ENCODE measurements around the gene DNM3.

DNA sequence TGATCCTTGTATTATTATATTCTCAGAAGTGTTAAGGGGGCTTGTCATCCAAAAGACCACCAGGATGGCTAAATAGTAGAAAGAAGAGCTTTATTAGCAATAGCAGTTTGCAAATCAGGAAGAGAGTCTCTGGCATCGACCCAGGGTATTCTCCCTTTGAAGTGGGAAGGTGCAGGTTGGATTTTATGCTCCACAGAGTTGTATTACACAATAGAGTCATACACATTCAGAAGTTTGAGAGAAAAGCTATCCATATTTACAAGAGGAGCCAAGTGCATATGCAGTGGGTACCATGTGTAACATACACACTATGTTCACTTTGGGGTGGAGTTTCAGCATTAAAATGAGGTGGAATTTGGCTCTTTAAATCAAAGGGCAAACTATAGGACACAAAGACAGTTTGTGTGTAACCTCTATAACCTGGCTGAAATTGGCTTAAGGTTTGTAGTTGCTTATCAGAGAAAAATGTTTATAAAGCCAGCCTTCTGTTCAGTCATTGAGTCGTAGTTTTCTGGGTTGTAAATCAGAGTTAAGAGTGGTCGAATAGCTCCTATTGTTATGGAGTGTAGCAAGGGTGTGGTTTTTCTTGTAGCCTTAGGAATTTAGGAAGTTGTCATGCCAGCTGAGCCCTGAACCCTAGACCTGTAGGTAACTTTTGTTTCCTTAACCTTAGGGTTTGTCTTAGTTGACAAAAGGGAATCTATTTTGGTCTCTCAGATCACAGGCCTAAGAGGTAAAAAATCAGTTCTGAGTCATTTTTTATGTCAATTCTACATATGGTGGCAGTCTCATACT, 125.3 kb downstream of the DNM3 start:
- no peak for TF ChIP-seq TAF1 (IDR thresholded peaks at IDR 0.05; ENCODE audit: borderline replicate concordance, low read depth, low read length)
- no peak for TF ChIP-seq EZH2phosphoT487 (IDR thresholded peaks at IDR 0.05; ENCODE audit: borderline replicate concordance, low read depth)
- TF ChIP-seq, protein P1, sequence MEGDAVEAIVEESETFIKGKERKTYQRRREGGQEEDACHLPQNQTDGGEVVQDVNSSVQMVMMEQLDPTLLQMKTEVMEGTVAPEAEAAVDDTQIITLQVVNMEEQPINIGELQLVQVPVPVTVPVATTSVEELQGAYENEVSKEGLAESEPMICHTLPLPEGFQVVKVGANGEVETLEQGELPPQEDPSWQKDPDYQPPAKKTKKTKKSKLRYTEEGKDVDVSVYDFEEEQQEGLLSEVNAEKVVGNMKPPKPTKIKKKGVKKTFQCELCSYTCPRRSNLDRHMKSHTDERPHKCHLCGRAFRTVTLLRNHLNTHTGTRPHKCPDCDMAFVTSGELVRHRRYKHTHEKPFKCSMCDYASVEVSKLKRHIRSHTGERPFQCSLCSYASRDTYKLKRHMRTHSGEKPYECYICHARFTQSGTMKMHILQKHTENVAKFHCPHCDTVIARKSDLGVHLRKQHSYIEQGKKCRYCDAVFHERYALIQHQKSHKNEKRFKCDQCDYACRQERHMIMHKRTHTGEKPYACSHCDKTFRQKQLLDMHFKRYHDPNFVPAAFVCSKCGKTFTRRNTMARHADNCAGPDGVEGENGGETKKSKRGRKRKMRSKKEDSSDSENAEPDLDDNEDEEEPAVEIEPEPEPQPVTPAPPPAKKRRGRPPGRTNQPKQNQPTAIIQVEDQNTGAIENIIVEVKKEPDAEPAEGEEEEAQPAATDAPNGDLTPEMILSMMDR (IDR thresholded peaks at IDR 0.05): no peak
- no peak for TF ChIP-seq POLR2AphosphoS5 (IDR thresholded peaks at IDR 0.05; ENCODE audit: low read depth, low read length)
- TF ChIP-seq, protein P2, sequence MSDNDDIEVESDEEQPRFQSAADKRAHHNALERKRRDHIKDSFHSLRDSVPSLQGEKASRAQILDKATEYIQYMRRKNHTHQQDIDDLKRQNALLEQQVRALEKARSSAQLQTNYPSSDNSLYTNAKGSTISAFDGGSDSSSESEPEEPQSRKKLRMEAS (IDR thresholded peaks at IDR 0.05; ENCODE audit: low read depth): no peak
- no peak for TF ChIP-seq EP300 (IDR thresholded peaks at IDR 0.05; ENCODE audit: borderline replicate concordance in 1 of 2, low read depth in 1 of 2, low read length in 1 of 2)
- no peak for TF ChIP-seq RXRA (IDR thresholded peaks at IDR 0.05; ENCODE audit: borderline replicate concordance, low read depth)
